DMS153 (cell line): ENCODE data around the gene ZMYM4.
"Not testable (repeated sequence)": the region's sequence is repeated elsewhere in the genome, so short reads cannot be mapped to it uniquely, and the experiment has no call there.

Experiments used
- DNase-seq: peaks from one replicate; lab custom pipeline; 2025; lab: John Stamatoyannopoulos, UW

Gene ZMYM4

GRCh38 chr1:35454176-35454575 is 185.7 kb downstream of the ZMYM4 start:
- no peak for DNase-seq

- DNase-seq = no peak
These were observed 186.1 kb downstream of the ZMYM4 start for GRCh38 chr1:35454616-35455015.

GRCh38 chr1:35460796-35461195 is 192.3 kb downstream of the ZMYM4 start:
- DNase-seq = no peak

- DNase-seq = no peak
These were observed 193.6 kb downstream of the ZMYM4 start for GRCh38 chr1:35461966-35462651.

GRCh38 chr1:35463232-35463631 is 194.7 kb downstream of the ZMYM4 start:
- no peak for DNase-seq

GRCh38 chr1:35463749-35464148 is 195.2 kb downstream of the ZMYM4 start:
- DNase-seq = not testable (repeated sequence)

GRCh38 chr1:35466120-35466519 is 197.6 kb downstream of the ZMYM4 start:
- no peak for DNase-seq

- DNase-seq = no peak
These were observed 202.6 kb downstream of the ZMYM4 start for GRCh38 chr1:35470977-35471613.
